H1 (cell line): ENCODE measurements around the gene SAMM50. TPM values are rescaled to one million over a fixed set of nuclear protein-coding genes. Genes with fewer than 3 reads are reported as not detected.

Experiments
- CTCF ChIA-PET: fragments of 300-600 bp; sonication (Branson Sonifier 250); formaldehyde crosslinking; loops from one replicate; lab custom pipeline; 2021; ENCODE audit not compliant: partially characterized antibody; lab: Charles Lee
- POLR2A ChIA-PET: fragments of 300-600 bp; sonication (Branson Sonifier 250); formaldehyde crosslinking; loops from one replicate; lab custom pipeline; 2021; ENCODE audit warnings: inconsistent platforms; ENCODE audit not compliant: partially characterized antibody; lab: Charles Lee
- DNase-seq, 2 experiments: peaks; one replicate each; pipeline versions ENCODE4 v3.0.0 to v3.0.0-alpha.2; 2010 to 2022; ENCODE audit warnings: low spot score in 2 of 2, low read depth in 1 of 2, mixed read lengths in 1 of 2
- FAIRE-seq: peaks from 2 replicates; lab custom pipeline; 2011; peaks lifted over from hg19 to GRCh38; lab: Jason Lieb, UNC
- H2AFZ ChIP-seq: 2 replicates; pipeline ENCODE4 v1.8.1; 2012; ENCODE audit warnings: low read length, inconsistent platforms
- H2AK5ac ChIP-seq: 2 replicates; pipeline ENCODE4 v1.6.1; 2013; ENCODE audit warnings: low read depth, low read length
- H2BK120ac ChIP-seq: replicated peaks from 2 replicates; pipeline ENCODE3; 2013; ENCODE audit warnings: low read depth, low read length, inconsistent platforms
- H2BK12ac ChIP-seq: 2 replicates; pipeline ENCODE4 v1.6.1; 2013; ENCODE audit warnings: low read depth, low read length
- H2BK15ac ChIP-seq: 2 replicates; pipeline ENCODE4 v1.6.1; 2013; ENCODE audit warnings: low read length
- H2BK20ac ChIP-seq: 2 replicates; pipeline ENCODE4 v1.6.1; 2013; ENCODE audit warnings: low read length
- H2BK5ac ChIP-seq: 2 replicates; pipeline ENCODE4 v1.6.1; 2013; ENCODE audit warnings: low read depth, low read length
- H3K14ac ChIP-seq: 2 replicates; pipeline ENCODE4 v1.6.1; 2013; ENCODE audit warnings: inconsistent platforms; ENCODE audit not compliant: insufficient read length
- H3K18ac ChIP-seq: 2 replicates; pipeline ENCODE4 v1.6.1; 2013; ENCODE audit warnings: low read length; ENCODE audit errors: extremely low read depth
- H3K23ac ChIP-seq: 2 replicates; pipeline ENCODE4 v1.6.1; 2013; ENCODE audit warnings: inconsistent platforms; ENCODE audit not compliant: insufficient read length
- H3K23me2 ChIP-seq: 2 replicates; pipeline ENCODE4 v1.6.1; 2013; ENCODE audit warnings: low read depth, low read length
- H3K27ac ChIP-seq: 2 replicates; pipeline ENCODE4 v1.6.1; 2011; ENCODE audit warnings: low read depth, low read length, inconsistent platforms
- H3K27me3 ChIP-seq, 4 experiments: replicated peaks in 1 of 4; 1 replicate in 1 of 4; 2 replicates in 3 of 4; pipeline versions ENCODE4 v1.6.1 to v1.8.1; 2011 to 2013; ENCODE audit warnings: low read length in 3 of 4, mild to moderate bottlenecking in 3 of 4, inconsistent platforms in 2 of 4, mixed read lengths in 2 of 4, moderate library complexity in 1 of 4; ENCODE audit not compliant: control insufficient read depth in 3 of 4, insufficient read depth in 3 of 4; ENCODE audit errors: extremely low read depth in 1 of 4
- H3K36me3 ChIP-seq, 4 experiments: 2 replicates each; pipeline versions ENCODE4 v1.6.1 to v1.8.1; 2011 to 2013; ENCODE audit warnings: mild to moderate bottlenecking in 4 of 4, low read length in 3 of 4, moderate library complexity in 2 of 4, control low read depth in 1 of 4, inconsistent platforms in 1 of 4; ENCODE audit not compliant: insufficient read depth in 4 of 4, control insufficient read depth in 2 of 4
- H3K4ac ChIP-seq: replicated peaks from 2 replicates; pipeline ENCODE3; 2013; ENCODE audit warnings: low read length, low read depth, mixed read lengths, inconsistent platforms; ENCODE audit not compliant: insufficient read length
- H3K4me1 ChIP-seq, 4 experiments: replicated peaks in 1 of 4; 1 replicate in 1 of 4; 2 replicates in 3 of 4; pipeline versions ENCODE4 v1.6.1 to v1.8.1; 2011 to 2013; ENCODE audit warnings: low read length in 3 of 4, inconsistent platforms in 2 of 4, mixed read lengths in 1 of 4; ENCODE audit not compliant: insufficient read depth in 4 of 4, control insufficient read depth in 3 of 4
- H3K4me2 ChIP-seq, 2 experiments: 2 replicates each; pipeline versions ENCODE4 v1.6.1 to v1.8.1; 2011 to 2013; ENCODE audit warnings: low read depth in 2 of 2, low read length in 2 of 2, control low read depth in 1 of 2, inconsistent platforms in 1 of 2, mild to moderate bottlenecking in 1 of 2; ENCODE audit not compliant: insufficient read depth in 1 of 2
- H3K4me3 ChIP-seq, 4 experiments: fragments of 200-600, 300-600 bp in 1 of 4; sonication (generic), shearing (Covaris generic), sonication (Bioruptor Twin) in 1 of 4; 2 replicates each; pipeline versions ENCODE4 v1.5.1 to v1.8.1; 2011 to 2016; ENCODE audit warnings: low read length in 4 of 4, low read depth in 3 of 4, control low read depth in 2 of 4, inconsistent platforms in 2 of 4, mild to moderate bottlenecking in 2 of 4, mixed read lengths in 1 of 4, moderate library complexity in 1 of 4; ENCODE audit not compliant: insufficient read depth in 2 of 4; ENCODE audit errors: extremely low read depth in 1 of 4
- H3K56ac ChIP-seq: replicated peaks from 2 replicates; pipeline ENCODE3; 2013; ENCODE audit warnings: low read depth, mild to moderate bottlenecking, mixed read lengths, low read length, inconsistent platforms; ENCODE audit not compliant: insufficient read length
- H3K79me1 ChIP-seq: 2 replicates; pipeline ENCODE4 v1.6.1; 2013; ENCODE audit warnings: low read depth, low read length, control low read depth
- H3K79me2 ChIP-seq, 2 experiments: 2 replicates each; pipeline versions ENCODE4 v1.6.1 to v1.8.1; 2012 to 2013; ENCODE audit warnings: low read length in 2 of 2, mild to moderate bottlenecking in 2 of 2, inconsistent platforms in 1 of 2; ENCODE audit not compliant: insufficient read depth in 2 of 2, control insufficient read depth in 1 of 2
- H3K9ac ChIP-seq, 4 experiments: replicated peaks in 1 of 4; 1 replicate in 1 of 4; 2 replicates in 3 of 4; pipeline versions ENCODE4 v1.6.1 to v1.8.1; 2011 to 2013; ENCODE audit warnings: low read depth in 3 of 4, low read length in 3 of 4, control low read depth in 2 of 4, mild to moderate bottlenecking in 2 of 4, moderate library complexity in 2 of 4, inconsistent platforms in 1 of 4; ENCODE audit errors: extremely low read depth in 1 of 4
- H3K9me3 ChIP-seq, 2 experiments: 2 replicates each; pipeline versions ENCODE4 v1.6.1 to v1.8.1; 2012 to 2013; ENCODE audit warnings: mild to moderate bottlenecking in 2 of 2, moderate library complexity in 2 of 2, control low read depth in 1 of 2, inconsistent platforms in 1 of 2, low read depth in 1 of 2, low read length in 1 of 2, mixed read lengths in 1 of 2; ENCODE audit not compliant: insufficient read depth in 2 of 2
- H4K20me1 ChIP-seq, 2 experiments: replicated peaks in 1 of 2; 2 replicates each; pipeline versions ENCODE3 to v1.8.1; 2011 to 2013; ENCODE audit warnings: inconsistent platforms in 2 of 2, low read length in 2 of 2, mild to moderate bottlenecking in 1 of 2; ENCODE audit not compliant: insufficient read depth in 2 of 2, control insufficient read depth in 1 of 2
- H4K5ac ChIP-seq: 2 replicates; pipeline ENCODE4 v1.6.1; 2013; ENCODE audit warnings: low read length, low read depth, mixed read lengths, inconsistent platforms; ENCODE audit not compliant: insufficient read length
- H4K8ac ChIP-seq: 2 replicates; pipeline ENCODE4 v1.8.0; 2013; ENCODE audit warnings: mild to moderate bottlenecking, moderate library complexity, low read length, inconsistent platforms; ENCODE audit not compliant: insufficient read depth; ENCODE audit errors: extremely low read depth
- H4K91ac ChIP-seq: replicated peaks from 2 replicates; pipeline ENCODE3; 2013; ENCODE audit warnings: low read length, mixed read lengths, inconsistent platforms; ENCODE audit not compliant: insufficient read length
- BACH1 ChIP-seq: IDR thresholded peaks from 2 replicates; pipeline ENCODE4 v1.6.1; 2012; ENCODE audit warnings: low read length, improper control_type of control experiment
- EP300 ChIP-seq, 2 experiments: IDR thresholded peaks; 1 replicate in 1 of 2; 2 replicates in 1 of 2; pipeline ENCODE4 v1.6.1; 2011 to 2012; ENCODE audit warnings: low read depth in 2 of 2, low read length in 2 of 2, mild to moderate bottlenecking in 2 of 2, borderline replicate concordance in 1 of 2, inconsistent platforms in 1 of 2, moderate library complexity in 1 of 2
- RAD21 ChIP-seq, 2 experiments: IDR thresholded peaks in 1 of 2; conservative IDR thresholded peaks in 1 of 2; 2 replicates each; pipeline ENCODE4 v1.6.1; 2011; ENCODE audit warnings: low read depth in 2 of 2, low read length in 2 of 2, improper control_type of control experiment in 1 of 2, inconsistent platforms in 1 of 2, mild to moderate bottlenecking in 1 of 2, moderate library complexity in 1 of 2
- WGBS, 2 experiments: shearing (Covaris generic) in 1 of 2; methylation state at CpG; one replicate each; pipeline versions ENCODE4 v1.1.6 to v1.1.7; 2013 to 2015; ENCODE audit warnings: low lambda C conversion rate in 2 of 2, mixed read lengths in 2 of 2, inconsistent platforms in 1 of 2, low coverage in 1 of 2, missing lambda C conversion rate in 1 of 2; ENCODE audit not compliant: insufficient replicate concordance in 2 of 2, insufficient coverage in 1 of 2, insufficient read length in 1 of 2; ENCODE audit errors: extremely low coverage in 1 of 2, missing lambda C conversion rate in 1 of 2; 5-methylcytosine and 5-hydroxymethylcytosine counted together
- polyA plus RNA-seq, 7 experiments: library from polyadenylated mRNA; depleted of rRNA in 3 of 7; stranded (reverse) in 5 of 7; unstranded in 2 of 7; fragments of >200 nt in 5 of 7; fragments of 200-250 nt in 2 of 7; gene quantifications; 1 replicate in 5 of 7; 2 replicates in 1 of 7; 4 replicates in 1 of 7; pipeline versions ENCODE4 v1.2.1 to v1.2.3, GENCODE V29; 2011 to 2013; ENCODE audit warnings: missing spikeins in 2 of 7, mixed read lengths in 2 of 7
- total RNA-seq: library from RNA; stranded (reverse); fragmentation: NEBNext Ultra II Directional; extraction: Animal tissue kit (Norgen Biotek cat#: 25700); gene quantifications from 2 replicates; pipeline ENCODE4 v1.2.1, GENCODE V29; 2021

SAMM50 gene
- total and polyA plus RNA-seq, 2 of the 8 experiments (the other 6 are each of a cell fraction or from before 2014, with no cell fraction given), result 45.4 to 70.3 TPM

DNA sequence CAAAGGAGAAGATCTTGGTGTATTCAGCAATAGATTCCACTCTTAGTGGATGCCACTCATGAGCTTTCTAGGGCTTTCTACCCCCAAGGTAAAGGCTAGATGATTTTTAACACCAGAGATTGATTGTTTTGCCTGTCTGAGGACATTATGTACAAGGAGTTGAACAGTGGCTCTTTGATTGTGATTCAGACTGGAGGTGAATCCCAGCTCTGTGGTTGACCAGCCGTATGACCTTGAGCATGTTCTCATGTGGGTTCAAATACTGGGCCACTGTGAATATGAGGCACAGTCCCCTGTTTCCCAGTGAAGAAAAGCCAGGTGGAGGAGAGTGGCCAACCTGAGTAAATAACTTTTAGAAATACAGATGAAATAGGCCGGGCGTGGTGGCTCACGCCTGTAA is 44.9 kb downstream of the SAMM50 start:
- Histone ChIP-seq H2AFZ (no peak overlapping the region), H3K4me3 (no peak overlapping the region), H3K23ac (no peak overlapping the region), H2BK15ac (no peak overlapping the region), H3K27me3 (no peaks in the 10 kb centered on the region; a peak in 1 of 7 replicates), H3K4me2 (no peak overlapping the region), H4K5ac (no peak overlapping the region), H3K79me2 (no peaks in the 10 kb centered on the region), H2BK12ac (no peak overlapping the region), H3K36me3 (peaks cover 0 to 10% (median under 1%) of the 10 kb centered on the region in 4 experiments; a peak in 4 of 8 replicates), H4K8ac (no peak overlapping the region), H4K20me1 (peaks cover 0 to 6% of the 10 kb centered on the region in 2 experiments), H2BK120ac (no peak overlapping the region), H2BK20ac (no peak overlapping the region), H4K91ac (no peak overlapping the region), H2BK5ac (no peak overlapping the region), H3K14ac (no peak overlapping the region), H3K23me2 (no peaks in the 10 kb centered on the region), H3K4me1 (no peaks in the 10 kb centered on the region), H3K4ac (no peak overlapping the region), H3K9me3 (no peaks in the 10 kb centered on the region), H3K79me1 (no peaks in the 10 kb centered on the region), H3K56ac (no peak overlapping the region), H3K27ac (no peak overlapping the region), H2AK5ac (no peak overlapping the region), H3K18ac (no peak overlapping the region), H3K9ac (no peak overlapping the region)
- ChIA-PET CTCF (interaction anchor here (1.1 to 3.1 kb wide), 2 partner anchors 20 to 86 kb away, joined by 3 to 13 read pairs; no protein-coding TSS in a partner anchor), POLR2A (no interaction called here)
- no peak for FAIRE-seq
- 93% methylated on average over 4 of the region's 4 CpGs; no CpG with 5 or more reads in 1 of the 2 experiments for WGBS, 2 experiments
- no peak for DNase-seq
- TF ChIP-seq RAD21 (IDR thresholded peaks at IDR 0.05 in 1 of 2, conservative IDR thresholded peaks at IDR 0.05 in 1 of 2; ENCODE audit: low read depth in 2 of 2, low read length in 2 of 2) (no peak), EP300 (IDR thresholded peaks at IDR 0.05; ENCODE audit: borderline replicate concordance in 1 of 2, low read depth in 2 of 2, low read length in 2 of 2) (no peak), BACH1 (no peak)
